HG02885 (cell line): ENCODE data around the gene ICA1.
"Not testable (repeated sequence)": the region's sequence is repeated elsewhere in the genome, so short reads cannot be mapped to it uniquely, and the experiment has no call there.

Experiments used
- ATAC-seq: cut with Tn5 transposase; IDR thresholded peaks from one replicate; pipeline ENCODE4 v1.9.1; 2021; ENCODE audit warnings: mild to moderate bottlenecking; ENCODE audit not compliant: unreplicated experiment, poor library complexity

ICA1 gene

GRCh38 chr7:8063706-8064297, 198.2 kb downstream of the ICA1 start:
- no peak for ATAC-seq

GRCh38 chr7:8063300-8063699, 198.7 kb downstream of the ICA1 start:
- not testable (repeated sequence) for ATAC-seq
